ENCODE results near the gene DNAJB14.
"Not testable (repeated sequence)": the region's sequence is repeated elsewhere in the genome, so short reads cannot be mapped to it uniquely, and the experiment has no call there.

DNAJB14 gene

DNA sequence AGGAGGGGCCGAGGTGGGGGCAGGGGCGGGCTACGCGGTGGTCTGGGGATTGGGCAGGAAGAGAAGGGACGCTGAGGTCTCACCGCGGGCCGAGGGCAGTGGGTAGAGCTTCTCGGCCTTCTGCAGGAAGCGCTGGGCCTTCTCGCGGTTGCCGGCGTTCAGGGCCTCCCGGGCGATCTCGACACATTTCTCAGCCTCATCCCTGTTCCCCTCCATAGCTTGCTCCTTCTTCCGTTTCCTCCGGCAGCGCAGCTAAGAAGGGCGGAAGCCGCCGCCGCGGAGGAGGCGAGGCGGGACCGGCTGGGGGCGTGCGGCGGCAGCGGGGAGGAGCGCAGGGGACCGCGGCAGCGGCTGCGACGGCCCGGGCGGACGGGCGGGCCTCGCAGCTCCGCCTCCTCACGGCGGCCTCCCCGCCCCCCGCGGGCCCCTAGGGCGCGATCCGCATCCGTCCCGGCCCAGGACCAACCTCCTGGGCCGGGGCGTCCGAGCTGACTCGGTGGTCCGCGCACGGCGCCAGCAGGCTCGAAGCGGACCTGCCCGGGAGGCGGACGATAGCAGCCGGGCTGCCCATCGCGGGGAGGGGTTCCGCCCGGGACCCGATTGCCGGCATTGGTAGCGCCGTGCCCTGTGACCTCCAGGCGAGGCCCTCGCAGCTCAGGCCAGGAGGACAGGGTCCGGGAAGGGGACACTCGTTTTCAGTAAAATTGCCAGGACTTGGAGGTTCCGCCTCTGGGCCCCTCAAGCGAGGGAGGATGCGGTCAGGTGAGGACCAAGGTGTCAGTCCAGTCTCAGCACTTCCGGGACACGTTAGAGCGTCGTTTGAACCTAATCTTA lies at the start of gene DNAJB14:
TSS of gene DNAJB14 (minus strand) at position 263 of the 834 bp plus-strand sequence. CDS start at position 216, 47 bp downstream.
- DNase-seq, result peak in 57 of 58 donors; percentile 1 to 82 (median 54)

DNA sequence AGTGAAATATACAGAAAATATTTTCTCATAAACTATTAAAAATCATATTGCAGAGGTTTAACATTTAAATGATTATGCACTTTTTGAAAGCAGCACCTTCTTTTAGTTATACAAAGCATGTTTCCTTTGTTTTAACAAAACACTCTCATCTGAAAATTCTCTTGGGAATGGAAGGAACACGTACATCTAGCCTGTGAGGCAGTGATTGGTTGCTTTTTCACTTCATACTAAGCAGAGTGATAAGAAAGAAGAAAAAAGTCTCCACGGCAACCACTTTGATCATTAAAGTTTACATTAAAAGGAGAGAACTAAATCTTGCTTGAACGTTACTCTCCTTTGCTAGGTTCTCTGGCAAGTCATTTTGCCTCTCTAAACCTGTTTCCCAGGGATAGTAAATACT lies 45.3 kb upstream of the DNAJB14 start:
- no peak for DNase-seq

DNA sequence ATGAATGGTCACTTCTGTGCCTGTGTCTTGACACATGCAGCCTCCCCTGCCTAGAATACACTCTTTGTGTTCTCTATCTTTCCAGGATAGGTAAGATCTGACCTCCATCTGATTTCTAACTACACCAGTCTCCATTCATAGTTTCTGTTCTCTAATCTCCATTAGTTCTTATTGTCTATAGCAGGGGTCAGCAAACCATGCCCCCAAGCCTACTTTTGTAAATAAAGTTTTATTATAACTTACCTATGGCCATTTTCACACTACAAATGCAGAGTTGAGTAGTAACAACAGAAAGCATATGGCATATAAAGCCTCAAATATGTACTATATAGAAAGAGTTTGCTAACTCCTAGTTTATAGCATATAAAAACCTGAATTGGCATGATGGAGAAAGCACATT lies 41.3 kb upstream of the DNAJB14 start:
- no peak for DNase-seq

DNA sequence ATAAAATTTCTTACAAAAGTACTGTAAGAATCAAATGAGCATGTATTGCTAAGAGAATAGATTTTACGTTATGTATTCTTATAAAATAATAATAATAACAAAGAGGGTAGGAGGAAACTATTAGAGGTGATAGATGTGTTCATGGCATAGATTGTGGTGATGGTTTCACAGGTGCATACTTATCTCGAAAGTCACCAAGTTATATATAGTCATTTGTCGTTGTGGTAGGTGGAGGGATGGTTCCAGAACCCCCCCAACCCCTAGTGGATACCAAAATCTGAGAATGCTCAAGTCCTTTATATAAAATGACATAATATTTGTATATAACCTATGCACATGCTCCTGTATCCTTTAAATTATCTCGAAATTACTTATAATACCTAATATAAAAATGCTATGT lies 40.4 kb upstream of the DNAJB14 start:
- DNase-seq, result no peak

DNA sequence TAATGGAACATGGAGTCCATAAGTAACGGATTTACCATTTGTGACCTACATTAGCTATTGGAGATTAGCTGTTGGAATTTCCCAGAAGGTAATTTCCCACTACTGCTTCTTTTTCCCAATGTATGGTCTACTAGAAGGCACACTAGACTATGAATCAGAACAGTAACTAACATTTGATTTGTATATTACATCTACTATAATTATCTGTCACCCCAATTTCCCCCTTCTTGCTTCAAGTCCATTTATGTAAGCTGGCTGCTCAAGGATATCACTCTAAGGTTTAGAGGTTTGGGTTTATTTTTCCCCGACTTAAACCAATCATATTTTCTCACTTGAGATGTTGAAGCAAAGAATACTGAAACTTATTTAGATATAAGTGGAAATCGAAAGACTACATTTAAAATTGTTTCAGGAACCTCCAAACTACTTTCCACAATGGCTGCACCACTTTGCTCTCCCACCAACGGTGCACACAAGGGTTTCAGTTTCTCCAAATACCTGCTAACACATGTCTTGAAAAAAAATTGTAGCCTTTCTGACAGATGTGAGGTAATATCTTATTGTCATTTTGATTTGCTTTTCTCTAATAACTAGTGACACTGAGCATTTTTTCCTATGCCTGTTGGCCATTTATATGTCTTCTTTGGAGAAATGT lies 37.0 kb upstream of the DNAJB14 start:
- DNase-seq, result no peak

DNA sequence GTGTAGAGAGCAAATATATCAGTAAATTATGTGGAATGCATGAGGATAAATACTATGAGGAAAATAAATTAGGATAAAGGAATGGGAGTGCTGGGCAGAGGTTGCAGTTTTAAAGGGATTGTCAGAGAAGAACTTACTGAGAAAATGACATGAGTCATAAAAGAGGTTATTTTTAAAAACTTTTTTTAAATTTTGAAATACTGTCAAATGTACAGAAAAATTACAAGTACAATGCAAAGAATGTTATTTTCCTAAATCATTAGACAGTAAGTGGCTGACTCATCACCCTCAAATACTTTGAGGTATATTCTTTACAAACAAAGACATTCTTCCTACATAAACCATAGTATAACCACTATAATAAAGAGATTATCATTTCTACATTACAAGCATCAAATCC lies 33.5 kb upstream of the DNAJB14 start:
- DNase-seq, result no peak

DNA sequence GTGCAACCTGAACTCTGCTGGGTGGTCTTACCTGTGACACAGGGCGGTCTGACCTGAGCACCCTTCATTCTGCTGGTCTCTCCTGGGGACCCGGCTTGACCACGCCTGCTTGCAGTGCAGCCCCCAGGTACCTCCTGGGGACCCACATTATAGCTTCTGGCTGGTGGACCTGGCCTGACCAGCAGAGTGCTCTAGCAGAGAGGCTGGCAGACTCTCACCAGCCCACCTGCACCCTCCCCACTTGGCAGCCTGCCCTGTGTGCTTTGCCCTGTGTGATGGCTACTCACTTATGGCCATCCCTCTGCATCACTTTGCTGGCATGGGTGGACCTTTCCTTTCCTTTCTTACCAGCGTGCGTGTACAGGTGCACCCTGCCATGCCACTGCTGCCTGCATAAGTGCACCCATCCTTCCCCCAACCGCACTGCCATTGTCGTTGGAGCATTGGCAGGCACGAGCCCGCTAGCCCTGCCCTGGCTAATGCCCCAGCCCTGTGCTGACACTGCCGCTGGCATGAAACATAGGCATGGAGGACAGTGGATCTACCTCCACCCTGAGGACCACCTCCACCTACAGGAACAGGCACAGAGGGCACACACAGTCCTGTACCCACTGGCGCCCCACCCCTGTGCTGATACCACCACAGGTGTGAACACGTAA lies 25.2 kb upstream of the DNAJB14 start:
- DNase-seq, result no peak

DNA sequence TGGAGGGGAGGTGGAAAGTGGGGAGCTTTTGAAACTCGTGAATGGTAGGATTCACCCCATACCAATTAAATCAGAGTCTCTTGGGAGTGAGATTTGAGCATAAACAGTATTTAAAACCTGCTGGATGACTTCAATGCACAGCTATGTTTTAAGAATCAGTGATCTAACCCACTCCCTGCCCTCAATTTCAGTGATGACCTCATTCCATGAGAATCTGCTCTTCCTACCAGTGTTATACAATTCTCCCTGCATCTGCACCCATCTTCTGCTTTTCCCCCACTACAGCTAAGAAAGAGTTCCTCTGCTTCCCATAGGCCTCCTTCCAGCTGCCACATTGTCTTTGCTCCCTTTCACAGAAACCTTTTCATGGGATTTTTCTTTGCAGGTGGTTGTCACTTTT lies 21.9 kb upstream of the DNAJB14 start:
- no peak for DNase-seq

DNA sequence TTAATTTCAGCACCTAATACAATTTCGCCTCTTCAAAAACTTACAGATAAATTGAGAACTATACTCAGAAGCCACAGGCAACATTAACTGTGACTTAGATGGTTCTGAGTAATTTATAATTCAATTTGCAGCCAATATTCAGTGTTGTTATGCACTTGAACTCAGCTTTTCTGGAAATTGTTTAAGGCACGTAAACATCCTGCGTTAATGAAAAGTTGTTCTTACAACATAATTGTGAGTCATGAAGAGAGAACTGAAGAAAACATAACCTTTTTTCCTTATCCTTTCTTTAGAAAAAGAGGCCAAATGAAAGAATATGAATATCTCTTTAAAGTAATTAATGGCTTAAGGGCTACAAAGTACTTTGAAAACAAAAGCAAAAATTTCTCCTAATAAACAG lies 20.3 kb upstream of the DNAJB14 start:
- DNase-seq, result no peak

DNA sequence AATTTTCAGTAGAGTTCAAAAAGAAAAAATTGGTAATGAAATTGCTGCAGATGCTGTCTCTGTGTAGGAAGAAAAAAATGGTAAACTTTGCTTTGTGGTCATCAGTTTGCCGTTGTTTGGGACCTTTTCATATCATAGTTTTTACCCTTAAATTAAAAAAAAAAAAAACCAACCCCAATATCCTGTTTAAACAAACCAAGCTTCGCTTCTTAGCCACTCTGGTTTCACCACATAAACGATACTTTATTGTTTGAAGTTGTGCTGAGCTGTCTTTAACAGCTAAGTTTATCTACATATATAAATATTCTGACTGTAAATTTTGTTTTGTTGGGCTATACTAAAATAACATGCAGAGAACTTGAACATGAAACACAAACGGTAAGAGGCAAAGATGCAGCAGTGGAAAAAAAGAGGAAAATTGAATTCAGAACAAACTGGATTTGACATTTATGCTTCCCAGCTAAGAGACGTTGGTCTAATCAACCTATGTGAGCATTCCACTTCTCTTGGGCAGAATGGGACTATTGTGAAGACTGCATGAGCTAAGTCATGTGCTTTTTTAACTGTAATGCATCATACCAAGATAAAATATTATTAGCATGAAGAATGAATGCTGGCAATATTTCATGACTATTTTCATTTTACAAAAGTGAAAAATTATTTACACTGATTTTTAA lies 19.4 kb upstream of the DNAJB14 start:
- no peak for DNase-seq

DNA sequence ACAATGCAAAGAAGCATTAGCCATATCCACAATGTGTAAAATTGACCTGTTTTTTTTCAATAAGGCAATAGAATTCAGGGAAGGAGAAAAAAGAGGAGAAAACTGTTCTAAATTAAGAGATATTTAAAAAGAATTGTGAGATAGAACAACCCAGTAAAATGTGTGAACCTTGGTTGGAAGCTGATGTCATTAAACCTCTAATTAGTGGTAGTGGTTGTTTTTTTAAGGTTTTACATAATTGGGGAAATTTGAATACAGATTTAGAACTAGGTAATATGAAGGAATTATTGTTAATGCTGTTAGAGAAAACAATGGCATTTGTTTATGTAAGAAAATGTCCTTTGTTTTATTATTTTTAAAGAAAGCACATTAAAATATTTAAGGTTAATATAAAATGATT lies 18.8 kb upstream of the DNAJB14 start:
- no peak for DNase-seq

DNA sequence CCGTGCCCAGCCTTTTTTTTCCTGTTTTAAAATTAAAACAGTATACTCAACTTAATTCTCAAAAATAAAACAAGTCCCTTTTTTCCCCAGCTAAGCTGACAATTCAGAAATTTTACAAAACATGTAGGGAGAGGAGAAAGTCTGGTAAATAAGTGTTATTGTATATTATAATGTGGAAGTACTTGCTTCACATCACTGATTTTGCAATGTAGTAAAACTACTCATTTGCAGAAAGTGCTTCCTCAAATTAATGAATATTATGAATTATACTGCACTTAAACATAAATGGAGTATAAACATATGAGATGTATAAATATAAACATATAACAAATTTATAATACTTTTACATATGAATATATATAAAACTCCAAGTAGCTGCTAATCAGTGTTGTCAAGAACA lies 15.3 kb upstream of the DNAJB14 start:
- no peak for DNase-seq

DNA sequence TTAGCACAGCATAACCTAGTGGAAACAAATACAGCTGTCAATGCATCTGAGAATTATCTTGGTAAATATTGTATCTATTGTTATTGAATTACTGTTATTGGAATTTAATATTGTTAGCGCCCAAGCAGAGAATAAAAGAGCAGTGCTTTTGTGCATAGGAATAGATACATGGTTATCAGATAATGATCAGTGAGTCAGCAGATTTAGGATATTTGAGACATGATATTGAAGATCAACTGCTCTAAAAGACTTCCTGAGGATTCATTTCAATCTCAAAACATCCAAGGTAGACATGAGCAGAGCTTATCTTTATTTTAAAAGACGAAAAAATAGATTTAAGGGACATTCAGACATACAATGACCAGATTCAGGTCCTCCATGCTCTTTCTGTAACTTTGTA lies 14.2 kb upstream of the DNAJB14 start:
- no peak for DNase-seq

DNA sequence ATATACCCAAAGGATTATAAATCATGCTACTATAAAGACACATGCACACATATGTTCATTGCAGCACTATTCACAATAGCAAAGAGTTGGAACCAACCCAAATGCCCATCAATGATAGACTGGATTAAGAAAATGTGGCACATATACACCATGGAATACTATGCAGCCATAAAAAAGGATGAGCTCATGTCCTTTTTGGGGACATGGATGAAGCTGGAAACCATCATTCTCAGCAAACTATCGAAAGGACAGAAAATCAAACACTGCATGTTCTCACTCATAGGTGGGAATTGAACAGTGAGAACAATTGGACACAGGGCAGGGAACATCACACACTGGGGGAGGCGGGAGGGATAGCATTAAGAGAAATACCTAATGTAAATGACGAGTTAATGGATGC lies 11.8 kb upstream of the DNAJB14 start:
- not testable (repeated sequence) for DNase-seq

DNA sequence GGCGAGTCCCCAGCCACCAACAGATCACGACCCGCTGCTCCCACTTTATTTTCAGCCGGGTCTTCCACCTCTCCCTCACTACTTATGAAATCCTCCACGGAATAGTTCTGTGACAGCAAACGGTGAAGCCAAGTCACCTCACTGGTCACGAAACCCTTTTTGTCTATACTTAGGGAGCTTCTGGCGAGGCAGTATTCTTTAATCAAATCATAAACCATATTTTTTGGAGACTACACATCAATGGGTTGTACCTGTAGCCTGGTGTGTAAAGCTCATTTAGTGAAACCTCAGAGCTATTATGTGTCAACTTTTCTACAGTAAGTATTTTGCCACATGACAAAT lies 4.5 kb upstream of the DNAJB14 start:
- no peak for DNase-seq

DNA sequence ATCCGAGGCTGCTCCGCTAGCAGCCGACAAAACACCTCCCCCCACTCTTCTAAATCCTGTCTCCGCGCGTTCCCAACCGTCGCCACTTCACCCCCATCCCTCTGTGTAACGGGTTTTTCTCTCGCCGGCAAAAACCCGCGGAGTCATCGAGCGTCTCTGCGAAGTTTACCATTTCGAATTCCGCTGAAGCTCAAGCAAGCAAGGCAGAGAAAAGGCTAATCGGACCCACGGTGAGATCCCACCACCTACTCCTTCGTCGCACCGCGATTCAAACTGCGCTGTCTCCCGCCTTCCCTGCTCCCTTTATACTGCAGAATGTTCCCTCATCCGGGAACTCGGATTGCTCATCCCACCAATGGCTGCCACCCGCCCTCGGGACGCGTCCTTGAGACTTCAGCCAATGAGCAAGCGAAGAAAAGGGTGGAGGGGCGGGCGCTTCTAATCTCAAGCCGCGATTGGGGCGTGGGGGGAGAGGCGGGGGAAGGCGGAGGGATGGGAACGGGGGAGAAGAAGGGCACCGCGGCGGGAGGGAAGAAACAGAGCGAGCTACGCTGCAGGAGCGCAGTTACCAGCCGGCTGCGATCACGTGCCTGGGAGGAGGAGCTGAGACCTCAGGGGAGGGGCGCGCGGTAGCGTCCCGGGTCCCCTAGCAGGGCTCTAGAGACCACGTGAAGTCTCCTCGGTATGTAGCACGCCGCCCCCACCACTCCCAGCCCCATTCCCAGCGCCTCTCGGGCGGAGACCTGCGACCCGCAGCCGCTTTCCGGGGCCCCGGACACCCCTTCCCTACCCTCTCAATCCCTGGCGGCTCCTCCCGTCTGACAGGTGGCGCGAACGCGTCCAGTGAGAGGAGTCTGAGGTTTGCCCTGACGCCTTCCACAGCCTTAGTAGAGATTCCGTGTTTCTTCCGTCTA lies 3.8 kb upstream of the DNAJB14 start, which contains the start of gene H2AZ1:
TSS of gene H2AZ1 (minus strand) at position 277 of the 914 bp plus-strand sequence. CDS start at position 172, 105 bp downstream.
- DNase-seq, result peak; percentile 78 to 99 (median 98)

DNA sequence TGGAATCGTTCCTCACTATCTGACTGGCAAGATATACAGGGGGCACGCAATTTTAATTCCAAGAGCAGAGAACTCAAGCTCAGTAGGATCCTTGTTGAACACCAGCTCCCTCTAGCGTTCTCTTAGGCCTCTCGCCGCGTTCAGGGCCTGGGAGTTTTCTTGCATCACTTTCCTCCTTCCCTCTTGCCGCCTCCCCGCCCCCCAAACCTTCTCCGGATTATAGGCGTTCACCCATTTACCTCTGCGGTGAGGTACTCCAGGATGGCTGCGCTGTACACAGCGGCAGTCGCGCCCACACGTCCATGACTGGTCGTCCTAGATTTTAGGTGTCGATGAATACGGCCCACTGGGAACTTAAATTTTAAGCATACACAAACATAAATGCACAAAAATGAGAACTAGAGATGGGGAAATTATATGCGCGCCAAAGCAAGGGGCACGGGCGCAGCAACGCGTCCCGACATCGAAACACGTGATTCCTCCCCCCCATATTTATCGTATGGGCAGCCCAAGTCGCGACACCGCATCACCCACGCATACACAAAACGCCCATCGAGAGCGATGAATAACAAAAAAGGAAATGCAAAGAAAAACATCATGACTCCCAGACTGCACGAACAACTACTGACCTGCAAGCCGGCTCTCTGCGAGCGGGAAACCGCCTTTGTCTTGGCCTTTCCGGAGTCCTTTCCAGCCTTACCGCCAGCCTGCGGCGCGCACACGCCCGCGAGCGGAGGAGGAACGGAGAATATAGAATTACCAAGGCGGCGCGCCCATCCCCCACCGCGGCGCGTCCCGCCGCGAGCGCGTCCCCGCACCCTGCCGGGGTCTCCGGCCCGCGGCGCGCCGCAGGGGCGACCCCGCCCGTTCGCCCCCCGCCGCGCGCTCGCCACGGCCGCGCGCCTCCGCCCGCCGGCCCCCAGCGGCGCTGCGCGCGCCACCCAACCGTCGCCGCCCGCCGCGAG lies 2.9 kb upstream of the DNAJB14 start:
- DNase-seq, result peak in 57 of 58 donors; percentile 15 to 93 (median 79)

DNA sequence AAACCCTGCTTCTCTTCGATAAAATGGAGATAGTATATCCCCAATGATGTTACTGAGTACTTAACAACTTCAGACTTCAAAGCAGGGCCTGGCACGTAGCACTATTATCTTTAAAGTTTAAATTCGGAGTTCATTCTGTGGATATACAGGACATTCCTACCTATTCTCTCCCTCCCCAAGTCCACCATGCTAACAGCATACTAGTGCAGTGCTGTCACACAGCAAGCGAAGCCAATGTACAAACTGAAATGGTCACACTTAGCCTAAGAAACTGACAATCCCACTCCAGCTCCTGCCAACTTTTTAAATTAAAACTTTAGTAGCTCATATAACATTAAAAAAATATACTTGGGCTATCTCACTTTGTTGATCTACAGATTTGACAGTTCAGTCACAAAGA lies 1.2 kb upstream of the DNAJB14 start:
- no peak for DNase-seq

DNA sequence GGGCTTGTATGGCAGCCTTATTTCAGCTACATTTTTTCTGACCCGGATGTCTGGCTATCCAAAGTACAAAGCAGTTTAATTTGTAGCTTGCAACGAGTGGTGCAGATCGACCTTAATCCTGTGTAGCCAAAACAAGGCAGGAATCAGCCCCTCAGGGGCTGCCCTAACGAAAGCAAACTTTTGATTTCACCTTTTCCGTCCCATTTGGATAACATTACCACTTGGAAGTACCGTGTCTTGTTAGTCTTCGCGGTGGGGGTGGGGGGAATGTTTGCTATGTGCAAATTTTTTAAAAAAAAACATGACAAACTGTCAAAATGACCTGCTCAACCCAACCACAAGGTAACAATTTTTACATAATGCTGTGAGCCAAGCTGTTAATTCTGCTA lies 766 bp upstream of the DNAJB14 start:
- DNase-seq, result peak in 1 of 58 donors; percentile 17
